Measurements from ENCODE around the gene UBE2S. TPM values are rescaled to one million over a fixed set of nuclear protein-coding genes. Genes with fewer than 3 reads are reported as not detected.

Gene UBE2S
- total RNA-seq, 1 donor from 2014 or later, result 34.6 TPM

GRCh38 chr19:55377356-55378131, 30.0 kb downstream of the UBE2S start:
- POLR2A ChIA-PET, result no interaction called here
- intact Hi-C loops (cut with micrococcal nuclease), result no loop called here
- Mint-ChIP-seq H3K4me3 (no peak overlapping the region), H3K9me3 (no peaks in the 10 kb centered on the region), H3K36me3 (ENCODE audit: low read depth) (no peaks in the 10 kb centered on the region), H3K27ac (no peak overlapping the region), H3K27me3 (peaks cover 18% of the 10 kb centered on the region), H3K4me1 (peaks cover 6% of the 10 kb centered on the region)
- CTCF ChIA-PET, result no interaction called here
- ATAC-seq (ENCODE audit: low read depth) (no peak), DNase-seq (no peak)
- TF ChIP-seq CTCF (IDR thresholded peaks at IDR 0.05), result no peak

DNA sequence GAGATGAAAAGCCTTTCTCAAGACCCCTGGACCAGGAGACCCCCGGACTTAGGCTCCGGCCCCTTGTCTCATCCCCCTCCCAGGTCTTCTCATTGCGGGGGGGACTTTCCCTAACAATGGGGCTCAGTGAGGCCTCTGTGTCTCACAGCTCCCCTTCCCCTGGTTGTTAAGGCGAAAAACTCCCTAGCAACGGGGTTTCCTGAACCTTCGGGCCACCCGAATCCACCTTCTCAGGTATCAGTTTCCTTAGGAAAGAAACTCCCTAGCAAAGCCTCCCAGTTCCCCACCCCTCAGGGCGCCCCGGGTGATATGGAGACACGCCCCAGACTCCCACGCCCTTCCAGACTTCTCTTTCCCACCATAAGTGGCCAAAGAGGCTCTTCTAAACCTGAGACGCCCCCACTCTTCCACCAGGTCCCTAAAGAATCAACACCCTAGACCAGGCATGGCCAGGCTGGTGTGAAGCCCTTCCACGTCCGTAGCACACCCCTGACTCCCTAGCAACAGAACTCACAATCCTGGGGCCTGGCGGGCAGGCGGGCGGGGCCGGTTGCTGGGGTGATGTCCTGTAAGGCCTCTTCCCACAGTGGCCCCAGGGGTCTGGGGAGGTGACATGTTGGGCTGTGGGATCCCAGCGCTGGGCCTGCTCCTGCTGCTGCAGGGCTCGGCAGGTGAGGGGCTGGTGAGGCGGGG, 31.2 kb downstream of the UBE2S start, which contains the start of gene TMEM190:
TSS of gene TMEM190 (plus strand) at position 586 of the 693 bp plus-strand sequence. CDS start at position 614, 28 bp downstream.
- Mint-ChIP-seq H3K4me1 (peaks cover 6% of the 10 kb centered on the region), H3K9me3 (no peaks in the 10 kb centered on the region), H3K4me3 (no peak within 1 kb of the TSS), H3K36me3 (ENCODE audit: low read depth) (no peaks in the 10 kb centered on the region), H3K27ac (no peak within 1 kb of the TSS), H3K27me3 (peaks cover 25% of the 10 kb centered on the region)
- ATAC-seq (ENCODE audit: low read depth) (no peak), DNase-seq (no peak)
- ChIA-PET CTCF (no interaction called here), POLR2A (no interaction called here)
- intact Hi-C loops (cut with micrococcal nuclease), result no loop called here
- TF ChIP-seq CTCF (IDR thresholded peaks at IDR 0.05), result no peak

- intact Hi-C loops (cut with micrococcal nuclease), result no loop called here
- CTCF ChIA-PET, result no interaction called here
- Mint-ChIP-seq H3K4me3 (no peak overlapping the region), H3K9me3 (no peaks in the 10 kb centered on the region), H3K27ac (no peak overlapping the region), H3K27me3 (peaks cover 39% of the 10 kb centered on the region), H3K36me3 (ENCODE audit: low read depth) (no peaks in the 10 kb centered on the region), H3K4me1 (peaks cover 14% of the 10 kb centered on the region)
- ATAC-seq (ENCODE audit: low read depth) (no peak), DNase-seq (no peak)
- TF ChIP-seq CTCF (IDR thresholded peaks at IDR 0.05), result no peak
- POLR2A ChIA-PET, result no interaction called here
Observed at GRCh38 chr19:55373993-55374757, 33.4 kb downstream of the UBE2S start.

DNA sequence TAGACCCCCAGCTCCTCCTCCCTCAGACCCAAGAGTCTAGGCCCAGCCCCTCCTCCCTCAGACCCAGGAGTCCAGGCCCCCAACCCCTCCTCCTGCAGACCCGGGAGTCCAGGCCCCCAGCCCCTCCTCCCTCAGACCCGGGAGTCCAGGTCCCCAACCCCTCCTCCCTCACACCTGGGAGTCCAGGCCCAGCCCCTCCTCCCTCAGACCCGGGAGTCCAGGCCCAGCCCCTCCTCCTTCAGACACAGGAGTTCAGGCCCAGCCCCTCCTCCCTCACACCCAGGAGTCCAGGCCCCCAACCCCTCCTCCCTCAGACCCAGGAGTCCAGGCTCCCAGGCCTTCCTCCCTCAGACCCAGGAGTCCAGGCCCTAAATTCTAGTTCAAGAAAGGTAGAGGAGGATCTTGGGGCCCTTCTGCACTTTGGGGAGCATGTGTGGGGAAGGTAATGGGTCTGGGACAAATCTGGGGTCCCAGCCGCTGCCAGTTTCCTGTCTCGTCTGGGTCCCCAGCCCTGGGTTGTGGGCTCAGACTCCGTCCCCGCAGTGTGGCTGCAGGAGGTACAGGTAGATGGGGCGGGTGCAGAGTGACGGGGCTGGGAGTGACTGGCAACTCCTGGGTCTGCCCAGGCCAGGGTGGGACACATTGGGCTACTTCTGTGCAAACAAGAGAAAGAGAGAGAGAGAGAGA, 34.1 kb downstream of the UBE2S start:
- ChIA-PET CTCF (no interaction called here), POLR2A (interaction anchor here (1.5 to 2.1 kb wide), 2 partner anchors 11 to 34 kb away, joined by 4 to 7 read pairs; partner anchors contain the start of genes KMT5C and TMEM238)
- no peak for TF ChIP-seq CTCF (IDR thresholded peaks at IDR 0.05)
- Mint-ChIP-seq H3K36me3 (ENCODE audit: low read depth) (no peaks in the 10 kb centered on the region), H3K27me3 (peaks cover 39% of the 10 kb centered on the region), H3K4me3 (no peak overlapping the region), H3K4me1 (peaks cover 14% of the 10 kb centered on the region), H3K9me3 (no peaks in the 10 kb centered on the region), H3K27ac (no peak overlapping the region)
- no peak for ATAC-seq (ENCODE audit: low read depth)
- intact Hi-C loops (cut with micrococcal nuclease), result no loop called here
- no peak for DNase-seq

All from activated B cell treated with CpG ODN at 0.5 μM for 24 hours (primary cell).